Measurements from ENCODE around the gene GRIN3B.

GRIN3B gene

DNA sequence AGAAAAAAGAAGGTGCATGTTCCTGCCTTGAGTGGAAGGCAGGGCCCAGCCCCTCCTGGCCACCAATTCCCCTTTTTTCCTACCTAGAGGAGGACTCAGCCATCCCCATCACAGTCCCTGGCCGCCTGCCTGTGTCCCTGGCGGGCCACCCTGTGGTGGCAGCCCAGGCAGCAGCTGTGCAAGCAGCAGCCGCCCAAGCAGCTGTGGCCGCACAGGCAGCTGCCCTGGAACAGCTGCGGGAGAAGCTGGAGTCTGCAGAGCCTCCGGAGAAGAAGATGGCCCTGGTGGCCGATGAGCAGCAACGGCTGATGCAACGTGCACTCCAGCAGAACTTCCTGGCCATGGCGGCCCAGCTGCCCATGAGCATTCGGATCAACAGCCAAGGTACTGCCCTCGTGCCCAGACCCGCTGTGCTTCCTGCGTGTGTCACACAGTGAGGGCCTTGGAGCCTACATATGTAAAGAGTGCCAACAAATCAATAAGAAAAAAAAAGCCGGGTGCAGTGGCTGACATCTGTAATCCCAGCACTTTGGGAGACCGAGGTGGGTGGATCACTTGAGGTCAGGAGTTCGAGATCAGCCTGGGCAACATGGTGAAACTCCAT lies 33.6 kb upstream of the GRIN3B start:
- no peak for DNase-seq

DNA sequence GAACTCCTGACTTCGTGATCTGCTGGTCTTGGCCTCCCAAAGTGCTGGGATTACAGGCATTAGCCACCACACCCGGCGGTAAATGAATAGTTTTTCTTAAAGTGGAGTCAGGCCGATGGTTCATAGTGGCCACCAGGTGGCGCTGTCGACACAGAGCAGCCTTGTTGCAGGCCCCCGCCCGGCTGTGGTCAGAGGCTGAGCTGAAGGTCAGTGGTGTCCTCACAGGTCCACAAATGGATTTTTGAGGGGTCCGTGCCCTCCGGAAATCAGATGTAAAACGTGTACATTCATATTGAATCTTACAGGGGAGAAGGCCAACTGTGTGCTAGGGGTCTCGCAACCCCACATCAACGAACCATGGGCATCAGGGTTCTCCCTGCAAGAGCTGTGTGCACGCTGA lies 29.5 kb upstream of the GRIN3B start:
- DNase-seq: no peak

DNA sequence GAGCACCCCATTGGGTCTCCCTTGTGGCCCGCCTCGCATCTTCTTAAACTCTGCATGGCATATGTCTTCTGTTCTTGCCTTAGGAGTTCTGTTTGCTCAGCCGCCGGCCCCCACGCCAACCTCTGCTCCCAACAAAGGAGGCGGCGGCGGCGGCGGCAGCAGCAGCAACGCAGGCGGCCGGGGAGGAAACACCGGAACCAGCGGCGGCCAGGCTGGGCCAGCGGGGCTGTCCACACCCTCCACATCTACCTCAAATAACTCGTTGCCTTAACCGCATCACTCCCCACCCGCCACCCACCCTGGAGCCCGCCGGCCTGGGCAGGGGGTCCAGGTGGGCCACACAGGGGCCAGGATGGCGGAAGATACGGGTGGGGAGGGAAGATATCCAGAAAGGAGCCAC lies 28.4 kb upstream of the GRIN3B start:
- DNase-seq: no peak

DNA sequence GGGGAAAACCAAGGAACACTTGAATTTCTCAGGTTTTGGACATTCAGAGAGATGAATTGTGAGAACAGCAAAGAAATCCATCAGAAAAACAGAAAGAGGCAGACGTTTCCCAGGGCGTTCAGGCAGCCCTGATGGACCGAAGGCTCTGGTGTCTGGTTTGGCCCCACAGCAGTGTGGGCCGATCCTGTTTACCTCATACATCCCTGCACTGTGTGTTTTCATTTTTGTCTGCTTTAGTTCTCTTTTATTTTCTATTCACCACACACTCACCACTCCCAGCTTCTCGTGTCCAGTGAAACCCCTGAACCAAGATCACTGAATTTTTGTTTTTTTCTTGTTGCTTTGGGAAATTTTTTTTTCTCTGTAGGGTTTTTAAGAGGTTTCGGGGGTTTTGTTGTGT lies 27.9 kb upstream of the GRIN3B start:
- no peak for DNase-seq

DNA sequence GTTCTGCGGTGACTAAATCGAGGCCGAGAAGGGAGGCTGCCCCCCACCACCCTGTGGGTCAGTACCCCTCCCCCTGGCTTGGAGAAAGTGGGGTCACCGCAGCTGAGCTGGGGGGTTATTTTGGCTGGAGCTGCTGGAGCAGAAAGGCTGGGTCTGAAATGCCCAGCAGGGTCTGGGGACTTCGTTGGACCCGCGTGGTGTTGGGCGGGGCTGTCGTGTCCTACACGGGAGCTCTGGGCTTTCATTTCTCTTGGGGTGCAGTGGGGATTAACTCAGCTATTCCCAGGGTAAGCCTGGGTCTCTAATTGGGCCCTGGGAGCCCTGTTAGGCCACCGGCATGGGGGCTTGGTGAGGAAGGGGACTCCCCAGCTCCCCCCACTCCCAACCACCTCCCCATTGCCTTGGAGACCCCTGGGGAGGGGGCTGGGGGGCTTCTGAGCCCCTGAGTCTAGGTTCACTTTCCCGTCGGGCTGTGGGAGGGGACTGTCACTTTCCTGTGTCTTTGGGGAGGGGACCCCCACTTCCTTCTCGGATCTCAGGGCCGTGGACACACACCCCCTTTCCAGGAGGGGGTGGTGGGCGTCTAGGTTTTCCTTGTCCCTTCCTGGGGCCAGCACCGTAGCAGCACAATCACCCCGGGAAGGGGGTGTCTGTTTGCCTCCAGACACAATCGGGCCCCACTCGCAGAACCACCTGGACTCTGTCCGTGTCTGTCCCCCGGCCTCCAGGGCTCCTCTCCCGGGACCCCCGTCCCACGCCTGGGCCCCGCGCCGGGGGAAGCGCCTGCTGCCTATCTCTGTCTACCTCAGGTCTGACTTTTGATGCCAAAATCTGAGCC lies 26.3 kb upstream of the GRIN3B start:
- DNase-seq: no peak

DNA sequence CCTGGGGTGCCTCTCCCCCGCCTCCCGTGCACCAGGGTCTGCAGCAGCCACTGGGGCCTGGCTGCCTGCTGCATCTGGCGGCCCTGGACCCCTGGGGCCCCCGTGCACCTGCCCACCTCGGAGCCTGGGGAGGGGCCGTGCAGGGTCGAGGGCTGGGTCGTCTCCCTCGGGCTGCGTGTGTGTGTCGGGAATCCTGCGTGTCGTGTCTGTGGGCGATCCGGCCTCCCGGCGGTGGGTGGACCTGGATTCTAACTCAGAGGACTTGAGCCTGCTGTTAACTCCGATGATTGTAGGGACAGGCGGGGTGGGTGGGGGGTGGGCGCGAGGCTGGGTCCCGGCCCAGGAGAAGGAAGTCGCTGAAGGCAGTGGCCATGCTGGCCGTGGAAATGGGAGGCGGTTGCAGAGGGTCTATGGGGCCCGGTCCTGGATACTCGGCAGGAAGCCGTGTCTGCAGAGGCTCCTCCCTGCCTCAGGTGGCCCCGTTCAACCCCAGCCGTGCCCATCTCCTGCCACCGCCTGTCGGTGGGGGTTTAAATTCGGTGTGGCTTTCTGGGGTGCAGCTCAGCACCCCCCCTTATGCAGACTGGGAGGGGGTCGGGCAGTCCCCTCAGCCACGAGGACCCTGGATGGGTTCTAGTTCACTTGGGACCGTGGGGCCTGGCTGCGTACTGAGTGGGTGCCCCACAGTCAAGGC lies 25.5 kb upstream of the GRIN3B start:
- DNase-seq: no peak

DNA sequence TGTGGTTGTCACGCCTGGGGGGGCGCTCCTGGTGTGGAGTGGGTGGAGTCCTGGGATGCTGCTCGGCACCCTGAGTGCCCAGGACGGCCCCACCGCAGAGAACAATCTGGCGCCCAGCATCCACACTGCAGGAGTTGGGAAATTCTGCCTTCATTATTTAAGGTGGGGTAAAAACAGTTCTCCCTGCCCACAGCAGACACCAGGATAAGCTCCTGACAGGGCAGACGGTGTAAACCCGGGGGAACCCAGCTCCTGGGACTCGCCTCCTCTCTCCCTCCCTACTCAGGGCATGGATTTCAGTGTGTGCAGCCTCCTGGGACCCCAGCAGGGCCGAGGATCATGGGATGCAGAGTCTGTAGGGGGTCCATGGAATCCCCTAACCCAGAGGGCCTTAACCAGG lies 23.7 kb upstream of the GRIN3B start:
- DNase-seq: no peak

DNA sequence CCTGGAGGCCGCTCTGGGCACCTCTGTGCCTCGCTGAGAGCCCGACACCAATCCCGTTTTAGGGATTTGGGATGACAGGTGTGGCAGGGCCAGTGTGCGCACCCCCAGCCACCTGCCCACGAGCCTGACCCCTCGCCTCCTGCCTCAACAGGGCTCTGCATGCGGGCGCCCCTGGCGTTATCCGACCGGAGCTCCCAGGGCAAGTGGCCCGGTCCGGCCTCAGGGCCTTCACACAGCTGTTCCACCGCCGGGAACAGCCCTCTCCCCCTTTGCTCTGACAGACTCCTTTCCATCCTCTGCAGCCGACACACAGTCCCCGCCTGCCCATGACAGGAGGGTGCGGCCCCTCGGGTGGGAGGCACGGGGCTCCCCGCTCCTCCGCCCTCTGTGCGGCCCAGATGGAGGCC lies 23.2 kb upstream of the GRIN3B start:
- no peak for DNase-seq

DNA sequence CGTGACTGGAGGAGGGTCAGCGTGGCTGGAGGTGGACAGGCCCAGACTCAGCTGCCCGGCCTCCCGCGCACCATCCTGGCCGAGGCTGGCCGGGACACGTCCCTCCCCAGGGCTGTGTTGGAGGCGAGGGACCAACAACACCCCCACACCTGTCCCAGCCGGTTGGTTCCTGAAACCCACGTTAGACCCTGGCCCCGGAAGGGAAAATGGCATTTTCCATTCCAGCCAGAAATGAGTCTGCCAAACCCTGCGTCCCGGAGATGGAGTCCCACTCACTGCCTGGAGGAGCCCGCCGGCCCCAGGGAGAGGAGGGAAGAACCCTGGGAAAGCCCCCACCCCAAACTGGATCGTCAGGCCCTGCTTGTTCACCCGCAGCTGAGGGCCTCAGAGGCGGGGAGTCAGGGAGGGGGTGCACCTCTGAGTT lies 20.9 kb upstream of the GRIN3B start:
- DNase-seq: no peak

DNA sequence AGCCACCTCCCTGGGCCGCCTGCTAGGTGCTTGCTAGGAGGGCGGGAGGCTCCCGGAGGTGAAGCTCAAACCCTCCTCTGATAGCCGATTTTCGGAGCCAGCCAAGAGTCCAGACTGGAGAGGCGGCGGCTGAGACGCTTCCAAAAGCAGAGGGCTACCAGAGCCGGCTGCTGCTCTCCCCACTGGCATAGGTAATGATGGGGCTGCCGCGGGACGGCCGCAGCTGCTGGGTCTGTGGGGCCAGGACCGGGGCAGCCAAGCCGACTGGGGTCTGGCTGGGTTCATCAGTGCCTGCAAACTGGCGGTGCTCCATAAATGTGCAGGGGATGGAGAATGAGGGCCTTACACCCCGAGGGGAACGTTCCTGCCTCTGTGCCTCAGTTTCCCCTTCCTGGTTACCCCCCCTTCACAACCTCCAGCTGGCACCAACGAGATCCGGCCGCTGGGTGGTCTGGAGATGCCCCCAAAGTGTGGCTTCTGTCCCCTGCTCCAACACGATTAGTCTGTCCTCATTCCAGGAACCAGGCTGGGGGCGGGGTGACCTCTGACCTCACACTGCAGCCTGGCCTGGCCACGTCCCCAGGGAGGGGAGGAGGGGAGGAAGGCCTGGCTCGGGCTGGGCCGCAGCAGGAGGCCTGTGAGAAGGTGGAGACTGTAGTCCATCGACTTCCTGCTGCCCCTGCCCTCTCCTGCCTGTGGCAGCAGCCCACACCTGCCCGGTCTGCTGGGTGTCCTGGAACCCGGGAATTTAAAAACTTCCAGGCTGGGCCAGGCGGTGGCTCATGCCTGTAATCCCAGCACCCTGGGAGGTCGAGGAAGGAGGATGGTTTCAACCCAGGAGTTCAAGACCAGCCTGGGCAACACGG lies 19.9 kb upstream of the GRIN3B start:
- DNase-seq: no peak

DNA sequence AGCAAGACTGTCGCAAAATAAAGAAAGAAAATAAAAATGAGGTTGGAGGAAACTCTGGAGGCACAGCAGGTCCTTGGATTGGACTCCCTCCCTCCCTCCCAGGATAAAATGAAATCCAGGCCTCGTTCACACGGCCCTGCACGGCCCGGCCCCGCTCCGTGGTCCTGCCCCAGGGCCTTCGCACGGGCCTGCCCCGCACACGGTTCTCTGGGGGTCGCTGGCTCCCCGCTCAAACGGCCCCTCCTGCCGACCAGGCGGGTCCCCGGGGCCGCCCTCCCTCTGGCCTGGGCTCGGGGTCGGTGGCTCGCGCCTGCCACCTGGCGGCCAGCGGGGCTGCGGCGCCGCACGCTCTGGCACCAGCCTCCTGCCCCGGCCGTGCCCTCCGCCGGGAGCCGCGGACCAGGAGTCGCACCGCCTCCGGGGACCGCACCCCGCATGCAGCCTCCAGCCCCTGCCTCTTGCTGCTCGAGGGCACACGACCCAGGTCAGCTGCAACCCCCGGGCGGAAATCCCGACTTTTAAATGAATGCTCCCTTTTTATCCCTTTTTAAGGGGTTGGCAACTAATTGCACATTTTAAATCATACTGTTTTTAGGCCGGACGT lies 17.6 kb upstream of the GRIN3B start:
- no peak for DNase-seq

DNA sequence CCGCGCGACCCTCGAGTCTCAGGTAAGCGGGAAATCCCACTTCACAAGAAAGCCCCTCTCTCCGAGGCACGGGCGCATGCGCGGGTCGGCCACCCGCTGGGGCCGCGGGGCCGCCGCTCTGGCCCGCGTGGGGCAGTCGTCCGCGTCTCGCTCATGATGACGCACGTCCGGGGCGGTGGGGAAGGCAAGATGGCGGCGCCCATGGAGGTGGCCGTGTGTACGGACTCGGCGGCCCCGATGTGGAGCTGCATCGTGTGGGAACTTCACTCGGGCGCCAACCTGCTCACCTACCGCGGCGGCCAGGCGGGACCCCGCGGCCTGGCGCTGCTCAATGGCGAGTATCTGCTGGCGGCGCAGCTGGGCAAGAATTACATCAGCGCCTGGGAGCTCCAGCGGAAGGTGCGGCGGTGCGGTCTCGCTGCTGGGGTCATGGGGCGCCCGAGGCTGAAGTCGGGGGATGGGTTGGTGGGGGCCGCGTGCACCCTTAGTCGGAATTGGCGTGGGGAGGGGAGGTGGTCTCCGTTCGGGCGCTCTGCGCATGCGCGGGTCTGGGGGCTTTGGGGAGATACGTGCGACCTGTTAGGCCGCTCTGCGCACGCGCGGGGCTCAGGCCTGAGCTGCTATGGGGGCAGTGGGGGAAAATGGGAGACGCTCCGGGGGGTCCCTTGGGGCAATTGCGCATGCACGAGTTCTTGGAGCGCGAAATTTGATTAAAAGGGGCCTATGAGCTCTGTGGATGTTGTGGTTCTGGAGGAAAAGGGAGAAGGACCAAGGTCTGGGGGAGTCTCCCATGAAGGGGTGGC lies 15.9 kb upstream of the GRIN3B start, which contains the start of gene WDR18:
Gene WDR18 (plus strand): TSS at position 181 of the 803 bp plus-strand sequence. CDS start 9 bp downstream, at position 190.
- DNase-seq: peak; percentile 67

DNA sequence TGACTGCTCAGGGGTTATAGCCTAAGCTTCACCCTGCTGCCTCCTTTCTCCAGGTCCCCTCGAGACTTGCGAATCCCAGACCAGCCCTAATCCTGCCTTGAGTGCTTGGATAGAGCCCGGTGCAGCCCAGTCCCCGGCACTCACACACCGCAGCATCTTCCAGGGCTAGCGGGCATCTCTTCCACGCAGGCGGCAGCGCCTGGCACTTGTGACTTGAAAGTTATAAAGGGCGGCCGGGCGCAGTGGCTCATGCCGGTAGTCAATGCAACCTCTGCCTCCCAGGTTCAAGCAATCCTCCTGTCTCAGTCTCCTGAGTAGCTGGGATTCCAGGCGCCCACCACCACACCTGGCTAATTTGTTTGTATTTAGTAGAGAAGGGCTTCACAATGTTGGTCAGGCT lies 14.1 kb upstream of the GRIN3B start:
- DNase-seq: no peak

DNA sequence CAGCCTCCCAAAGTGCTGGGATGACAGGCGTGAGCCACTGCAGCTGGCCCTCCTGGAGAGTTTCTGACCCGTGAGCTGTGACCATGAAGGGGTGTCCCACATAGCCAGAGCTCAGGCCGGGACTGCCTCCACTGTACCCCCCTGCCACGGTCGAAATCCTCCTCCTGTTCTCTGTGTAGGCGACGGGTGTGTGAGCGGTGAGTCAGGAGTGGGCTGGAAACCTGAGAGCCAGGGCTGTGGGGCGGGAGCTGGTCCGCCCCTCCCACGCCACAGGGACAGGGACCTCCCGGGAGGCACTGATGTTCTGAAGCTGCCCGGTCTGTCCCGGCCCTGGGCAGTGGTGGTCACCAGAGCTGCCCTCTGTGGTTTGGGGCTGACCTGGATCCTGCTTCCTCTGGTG lies 12.1 kb upstream of the GRIN3B start:
- DNase-seq: no peak

DNA sequence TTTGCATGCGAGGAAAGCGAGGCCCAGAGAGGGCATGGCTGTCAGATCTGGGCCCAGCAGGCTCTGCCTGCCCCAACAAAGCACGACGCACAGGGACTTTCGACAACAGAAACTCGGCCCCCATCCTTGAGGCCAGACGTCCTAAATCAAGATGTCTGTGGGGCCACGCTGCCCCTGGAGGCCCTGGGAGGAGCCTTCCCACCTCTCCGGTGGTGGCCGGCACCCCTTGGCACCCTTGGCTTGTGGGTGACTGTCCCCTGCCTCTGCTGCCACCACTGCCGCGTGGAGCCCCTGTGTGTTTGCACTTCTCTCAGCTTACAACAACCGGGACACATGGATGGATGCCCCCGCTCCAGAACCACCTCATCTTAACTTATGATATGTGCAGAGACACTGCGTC lies 11.7 kb upstream of the GRIN3B start:
- no peak for DNase-seq

DNA sequence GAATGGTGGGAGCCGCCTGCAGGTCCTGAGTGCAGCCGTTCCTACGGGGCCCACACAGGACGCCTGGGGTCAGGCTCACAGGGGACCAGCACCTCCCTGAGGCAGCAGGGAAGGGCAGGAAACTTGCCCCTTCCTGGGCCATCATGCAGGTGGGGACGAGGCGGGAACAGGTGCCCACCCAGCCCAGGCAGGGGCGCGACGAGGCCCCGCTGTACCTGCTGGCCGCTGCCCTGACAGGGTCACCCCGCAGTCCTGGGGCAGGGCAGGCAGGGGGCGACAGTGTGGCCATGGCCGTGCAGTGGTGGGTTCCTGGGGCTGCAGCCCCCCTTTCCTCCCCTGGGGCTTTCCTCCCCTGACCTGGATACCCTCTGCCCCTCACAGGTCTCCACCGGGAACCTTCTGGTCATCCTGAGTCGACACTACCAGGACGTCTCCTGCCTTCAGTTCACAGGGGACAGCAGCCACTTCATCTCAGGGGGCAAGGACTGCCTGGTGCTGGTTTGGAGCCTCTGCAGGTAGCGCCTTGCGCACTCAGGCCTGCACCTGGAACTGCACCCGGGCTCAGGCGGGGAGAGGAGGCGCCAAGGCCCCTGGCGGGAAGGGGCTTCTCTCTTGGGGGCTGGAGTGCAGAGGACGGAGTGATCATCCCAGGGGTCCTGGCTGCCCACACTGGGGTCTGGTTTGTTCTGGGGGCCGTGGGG lies 10.7 kb upstream of the GRIN3B start:
- DNase-seq: no peak

DNA sequence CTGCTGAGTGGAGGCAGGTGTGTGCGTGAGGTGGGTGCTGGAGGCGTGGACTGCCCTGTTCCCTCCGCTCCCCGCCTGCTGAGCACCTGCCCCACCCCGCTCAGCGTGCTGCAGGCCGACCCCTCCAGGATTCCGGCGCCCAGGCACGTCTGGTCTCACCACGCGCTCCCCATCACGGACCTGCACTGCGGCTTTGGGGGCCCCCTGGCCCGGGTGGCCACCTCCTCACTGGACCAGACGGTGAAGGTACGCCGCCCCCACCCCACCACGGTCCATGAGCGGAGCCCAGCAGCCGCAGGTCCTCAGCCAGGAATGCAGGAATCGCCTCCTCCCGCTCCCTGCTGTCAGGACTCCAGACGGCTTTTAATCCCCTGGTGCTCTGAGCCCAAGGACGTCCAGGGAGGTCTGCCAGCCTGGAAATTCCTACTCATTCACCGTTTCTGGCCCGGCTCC lies 10.1 kb upstream of the GRIN3B start:
- DNase-seq: no peak

DNA sequence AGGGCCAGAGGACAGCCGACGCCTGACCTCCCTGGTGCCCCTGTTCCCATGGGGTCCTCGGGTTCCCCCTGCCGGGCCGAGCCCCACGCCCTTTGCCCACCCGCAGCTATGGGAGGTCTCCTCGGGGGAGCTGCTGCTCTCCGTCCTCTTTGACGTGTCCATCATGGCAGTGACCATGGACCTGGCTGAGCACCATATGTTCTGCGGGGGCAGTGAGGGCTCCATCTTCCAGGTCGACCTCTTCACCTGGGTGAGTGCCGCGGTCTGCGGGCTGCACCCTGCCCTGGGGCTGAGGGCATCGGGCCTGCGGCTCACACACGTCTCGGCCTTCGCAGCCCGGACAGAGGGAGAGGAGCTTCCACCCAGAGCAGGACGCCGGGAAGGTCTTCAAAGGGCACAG lies 9.5 kb upstream of the GRIN3B start:
- DNase-seq: no peak

DNA sequence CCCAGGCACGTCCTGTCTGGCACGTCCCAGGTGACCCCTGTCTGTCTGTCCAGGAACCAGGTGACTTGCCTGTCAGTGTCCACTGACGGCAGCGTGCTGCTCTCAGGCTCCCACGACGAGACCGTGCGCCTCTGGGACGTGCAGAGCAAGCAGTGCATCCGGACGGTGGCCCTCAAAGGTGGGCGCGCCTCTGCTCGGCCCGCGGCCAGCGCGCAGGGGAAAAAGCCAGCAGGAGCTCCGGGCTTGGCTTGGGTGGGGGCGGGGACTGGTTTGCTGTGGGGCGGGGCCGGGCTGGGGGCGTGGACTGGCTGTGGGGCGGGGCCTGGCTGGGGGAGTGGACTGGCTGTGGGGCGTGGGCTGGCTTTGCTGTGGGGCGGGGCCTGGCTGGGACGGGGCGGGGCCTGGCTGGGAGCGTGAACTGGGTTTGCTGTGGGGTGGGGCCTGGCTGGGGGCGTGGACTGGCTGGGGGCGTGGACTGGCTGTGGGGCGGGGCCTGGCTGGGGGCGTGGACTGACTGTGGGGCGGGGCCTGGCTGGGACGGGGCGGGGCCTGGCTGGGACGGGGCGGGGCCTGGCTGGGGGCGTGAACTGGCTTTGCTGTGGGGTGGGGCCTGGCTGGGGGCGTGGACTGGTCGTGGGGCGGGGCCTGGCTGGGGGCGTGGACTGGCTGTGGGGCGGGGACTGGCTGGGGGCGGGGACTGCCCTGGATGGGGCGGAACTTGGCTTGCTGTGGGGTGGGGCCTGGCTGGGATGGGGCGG lies 8.9 kb upstream of the GRIN3B start:
- DNase-seq: no peak

Data from NCI-H1048 (cell line).